ENCODE data around the gene CENPT.

CENPT gene

DNA sequence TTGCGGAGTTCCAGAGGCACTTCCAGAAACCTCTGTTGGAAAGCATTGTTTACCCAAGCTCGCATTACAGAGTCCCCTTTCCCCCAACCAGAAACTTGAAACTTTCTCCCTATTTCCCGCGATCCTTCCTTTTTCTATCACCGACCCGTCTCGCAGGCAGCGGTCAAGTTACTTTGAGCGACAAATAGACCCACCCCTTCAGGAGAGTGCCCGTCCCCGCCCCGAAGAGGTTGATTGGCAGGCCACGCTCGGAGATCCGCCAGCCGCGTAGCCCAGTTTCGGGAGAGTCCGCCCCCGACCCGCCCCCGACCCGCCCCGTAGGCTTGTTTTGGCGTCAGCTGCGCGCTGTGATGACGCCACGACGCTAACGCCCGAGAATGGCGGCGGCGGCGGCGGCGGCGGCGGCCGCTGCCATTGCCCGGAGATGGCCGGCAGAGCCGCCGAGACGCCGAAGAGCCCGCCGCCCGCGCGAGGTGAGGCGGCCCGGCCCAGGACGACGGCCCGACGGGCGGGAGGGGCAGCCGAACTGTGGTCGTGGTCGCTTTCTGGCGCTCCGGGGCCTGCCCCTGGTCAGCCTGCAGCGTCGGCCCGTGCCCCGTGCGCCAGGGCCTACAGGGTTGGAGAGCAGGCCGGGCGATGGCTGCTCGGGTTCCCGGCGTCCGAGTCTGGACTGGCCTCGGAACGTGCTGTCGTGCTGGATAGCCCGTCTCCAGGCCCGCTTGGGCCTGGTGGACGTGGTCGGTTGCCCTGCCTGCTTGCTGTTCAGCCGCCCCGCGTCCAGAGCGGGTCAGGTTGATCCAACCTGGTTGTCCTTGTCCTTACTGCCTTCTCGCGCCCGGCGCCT, 45.6 kb upstream of the CENPT start, which contains the start of gene PSKH1:
Gene PSKH1 (plus strand): TSS at position 356 of the 844 bp plus-strand sequence. CDS start 15,496 bp downstream, outside the sequence.
- peak; percentile 18; the same call in 1 of the 2 replicates for TF ChIP-seq POLR2AphosphoS5 (IDR thresholded peaks at IDR 0.05; ENCODE audit: low read depth)
- no peak for TF ChIP-seq SPI1 (IDR thresholded peaks at IDR 0.05; ENCODE audit: borderline replicate concordance, low read depth)
- peak; percentile 81 to 97 for DNase-seq (ENCODE audit: low read depth in 1 of 2, low spot score in 1 of 2)
- Histone ChIP-seq H3K4me3 (replicated peaks; ENCODE audit: insufficient read depth, low read length) (peak within 1 kb of the TSS; percentile 72), H3K27ac (replicated peaks) (peak within 1 kb of the TSS; percentile 77), H3K27me3 (ENCODE audit: insufficient read depth, poor library complexity, severe bottlenecking) (no peaks in the 10 kb centered on the region)

- Histone ChIP-seq H3K27me3 (ENCODE audit: insufficient read depth, poor library complexity, severe bottlenecking) (no peaks in the 10 kb centered on the region), H3K27ac (replicated peaks) (peak overlapping the region; percentile 52), H3K4me3 (replicated peaks; ENCODE audit: insufficient read depth, low read length) (peak overlapping the region; percentile 17)
- no peak for TF ChIP-seq POLR2AphosphoS5 (IDR thresholded peaks at IDR 0.05; ENCODE audit: low read depth)
- TF ChIP-seq GABPA (IDR thresholded peaks at IDR 0.05; ENCODE audit: low read depth), result no peak
- TF ChIP-seq, protein P1, sequence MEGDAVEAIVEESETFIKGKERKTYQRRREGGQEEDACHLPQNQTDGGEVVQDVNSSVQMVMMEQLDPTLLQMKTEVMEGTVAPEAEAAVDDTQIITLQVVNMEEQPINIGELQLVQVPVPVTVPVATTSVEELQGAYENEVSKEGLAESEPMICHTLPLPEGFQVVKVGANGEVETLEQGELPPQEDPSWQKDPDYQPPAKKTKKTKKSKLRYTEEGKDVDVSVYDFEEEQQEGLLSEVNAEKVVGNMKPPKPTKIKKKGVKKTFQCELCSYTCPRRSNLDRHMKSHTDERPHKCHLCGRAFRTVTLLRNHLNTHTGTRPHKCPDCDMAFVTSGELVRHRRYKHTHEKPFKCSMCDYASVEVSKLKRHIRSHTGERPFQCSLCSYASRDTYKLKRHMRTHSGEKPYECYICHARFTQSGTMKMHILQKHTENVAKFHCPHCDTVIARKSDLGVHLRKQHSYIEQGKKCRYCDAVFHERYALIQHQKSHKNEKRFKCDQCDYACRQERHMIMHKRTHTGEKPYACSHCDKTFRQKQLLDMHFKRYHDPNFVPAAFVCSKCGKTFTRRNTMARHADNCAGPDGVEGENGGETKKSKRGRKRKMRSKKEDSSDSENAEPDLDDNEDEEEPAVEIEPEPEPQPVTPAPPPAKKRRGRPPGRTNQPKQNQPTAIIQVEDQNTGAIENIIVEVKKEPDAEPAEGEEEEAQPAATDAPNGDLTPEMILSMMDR (IDR thresholded peaks at IDR 0.05; ENCODE audit: insufficient read depth, low read length), result no peak
- no peak for TF ChIP-seq SPI1 (IDR thresholded peaks at IDR 0.05; ENCODE audit: borderline replicate concordance, low read depth)
- TF ChIP-seq REST (IDR thresholded peaks at IDR 0.05; ENCODE audit: insufficient replicate concordance, low read depth), result no peak
- DNase-seq (ENCODE audit: low read depth in 1 of 2, low spot score in 1 of 2), result no peak
These were observed 44.9 kb upstream of the CENPT start for GRCh38 chr16:67892375-67892774.

GRCh38 chr16:67888331-67888730, 40.8 kb upstream of the CENPT start:
- Histone ChIP-seq H3K27me3 (ENCODE audit: insufficient read depth, poor library complexity, severe bottlenecking) (no peaks in the 10 kb centered on the region), H3K4me3 (replicated peaks; ENCODE audit: insufficient read depth, low read length) (no peak overlapping the region), H3K27ac (replicated peaks) (no peak overlapping the region)
- no peak for DNase-seq (ENCODE audit: low read depth in 1 of 2, low spot score in 1 of 2)
- TF ChIP-seq POLR2AphosphoS5 (IDR thresholded peaks at IDR 0.05; ENCODE audit: low read depth) (no peak), SPI1 (IDR thresholded peaks at IDR 0.05; ENCODE audit: borderline replicate concordance, low read depth) (no peak), REST (IDR thresholded peaks at IDR 0.05; ENCODE audit: insufficient replicate concordance, low read depth) (no peak), GABPA (IDR thresholded peaks at IDR 0.05; ENCODE audit: low read depth) (no peak)
- TF ChIP-seq, protein P1 (IDR thresholded peaks at IDR 0.05; ENCODE audit: insufficient read depth, low read length), result no peak

- H3K27ac ChIP-seq (replicated peaks), result no peak overlapping the region
- TF ChIP-seq REST (IDR thresholded peaks at IDR 0.05; ENCODE audit: insufficient replicate concordance, low read depth) (no peak), SPI1 (IDR thresholded peaks at IDR 0.05; ENCODE audit: borderline replicate concordance, low read depth) (no peak), POLR2AphosphoS5 (IDR thresholded peaks at IDR 0.05; ENCODE audit: low read depth) (no peak), GABPA (IDR thresholded peaks at IDR 0.05; ENCODE audit: low read depth) (no peak)
- TF ChIP-seq, protein P1 (IDR thresholded peaks at IDR 0.05; ENCODE audit: insufficient read depth, low read length), result no peak
- no peak for DNase-seq (ENCODE audit: low read depth in 1 of 2, low spot score in 1 of 2)
- H3K4me3 ChIP-seq (replicated peaks; ENCODE audit: insufficient read depth, low read length), result no peak overlapping the region
- no peaks in the 10 kb centered on the region for H3K27me3 ChIP-seq (ENCODE audit: insufficient read depth, poor library complexity, severe bottlenecking)
These were observed 38.9 kb upstream of the CENPT start for GRCh38 chr16:67886387-67886786.

Data from HL-60 (cell line).